Bone marrow (tissue), 2 donors: ENCODE measurements around the gene MCM9.

Source experiments
- DNase-seq, 2 donors: peaks; one replicate each; lab custom pipeline; 2025; lab: John Stamatoyannopoulos, UW

MCM9 gene

GRCh38 chr6:118934461-118935330 is at the start of gene MCM9:
TSS of gene MCM9 (minus strand) at chr6:118935159. CDS start at chr6:118931723, 3,436 bp downstream.
- peak; percentile 62 to 76 for DNase-seq

- no peak for DNase-seq
Measured at GRCh38 chr6:118984342-118984741, 49.4 kb upstream of the MCM9 start.

- no peak for DNase-seq
Measured at GRCh38 chr6:118982575-118982911, 47.6 kb upstream of the MCM9 start.

GRCh38 chr6:118981884-118982574 is 47.1 kb upstream of the MCM9 start:
- no peak for DNase-seq

- DNase-seq: no peak
Measured at GRCh38 chr6:118980063-118980462, 45.1 kb upstream of the MCM9 start.

GRCh38 chr6:118974790-118975189 is 39.8 kb upstream of the MCM9 start:
- DNase-seq: no peak

- DNase-seq: no peak
Measured at GRCh38 chr6:118971682-118972081, 36.7 kb upstream of the MCM9 start.

- DNase-seq: no peak
Measured at GRCh38 chr6:118970866-118971265, 35.9 kb upstream of the MCM9 start.

- DNase-seq: no peak
Measured at GRCh38 chr6:118968416-118968815, 33.5 kb upstream of the MCM9 start.

- no peak for DNase-seq
Measured at GRCh38 chr6:118967239-118967638, 32.3 kb upstream of the MCM9 start.

GRCh38 chr6:118965843-118966370 is 30.9 kb upstream of the MCM9 start:
- DNase-seq: no peak

- no peak for DNase-seq
Measured at GRCh38 chr6:118965371-118965770, 30.4 kb upstream of the MCM9 start.

GRCh38 chr6:118963003-118963402 is 28.0 kb upstream of the MCM9 start:
- no peak for DNase-seq

GRCh38 chr6:118959903-118960302 is 24.9 kb upstream of the MCM9 start:
- DNase-seq: no peak

- no peak for DNase-seq
Measured at GRCh38 chr6:118953391-118953790, 18.4 kb upstream of the MCM9 start.

- DNase-seq: no peak
Measured at GRCh38 chr6:118952683-118953082, 17.7 kb upstream of the MCM9 start.

- no peak for DNase-seq
Measured at GRCh38 chr6:118945217-118945616, 10.3 kb upstream of the MCM9 start.

GRCh38 chr6:118940770-118941169 is 5.8 kb upstream of the MCM9 start:
- DNase-seq: no peak

- no peak for DNase-seq
Measured at GRCh38 chr6:118939683-118940082, 4.7 kb upstream of the MCM9 start.

GRCh38 chr6:118935978-118936703 is 1.2 kb upstream of the MCM9 start:
- no peak for DNase-seq

- no peak for DNase-seq
Measured at GRCh38 chr6:118935331-118935668, 341 bp upstream of the MCM9 start.

GRCh38 chr6:118933855-118934460 is 1.0 kb downstream of the MCM9 start:
- DNase-seq: no peak
